HG02623 (cell line): ENCODE results near the gene CLEC9A.
"Not testable (repeated sequence)": the region's sequence is repeated elsewhere in the genome, so short reads cannot be mapped to it uniquely, and the experiment has no call there.

Experiments used
- ATAC-seq: cut with Tn5 transposase; IDR thresholded peaks from one replicate; pipeline ENCODE4 v1.9.1; 2021; ENCODE audit warnings: moderate library complexity; ENCODE audit not compliant: unreplicated experiment

CLEC9A gene

DNA sequence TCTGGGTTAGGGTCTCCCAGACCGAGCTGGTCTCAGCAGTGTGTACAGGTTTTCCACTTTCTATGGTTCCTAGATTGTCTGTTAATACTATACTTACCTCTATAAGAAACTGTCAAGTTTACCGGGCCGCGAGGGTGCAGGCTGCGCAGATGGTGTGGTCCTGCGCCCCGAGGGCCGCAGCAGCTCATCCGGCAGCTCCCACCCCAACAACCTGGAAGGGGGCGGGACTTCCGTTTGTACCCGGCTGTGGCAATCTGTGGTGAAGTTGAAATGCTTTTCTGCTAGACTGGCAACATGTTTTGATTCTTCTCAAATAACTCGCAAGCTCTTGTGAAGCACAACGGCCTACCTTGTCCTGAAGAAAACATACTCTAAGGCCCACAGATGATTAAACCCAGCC lies at the start of gene CLEC9A:
Gene CLEC9A, plus strand, starts transcription at position 237 of the 400 bp plus-strand sequence. CDS start 22,006 bp downstream, outside the sequence.
- ATAC-seq = no peak

DNA sequence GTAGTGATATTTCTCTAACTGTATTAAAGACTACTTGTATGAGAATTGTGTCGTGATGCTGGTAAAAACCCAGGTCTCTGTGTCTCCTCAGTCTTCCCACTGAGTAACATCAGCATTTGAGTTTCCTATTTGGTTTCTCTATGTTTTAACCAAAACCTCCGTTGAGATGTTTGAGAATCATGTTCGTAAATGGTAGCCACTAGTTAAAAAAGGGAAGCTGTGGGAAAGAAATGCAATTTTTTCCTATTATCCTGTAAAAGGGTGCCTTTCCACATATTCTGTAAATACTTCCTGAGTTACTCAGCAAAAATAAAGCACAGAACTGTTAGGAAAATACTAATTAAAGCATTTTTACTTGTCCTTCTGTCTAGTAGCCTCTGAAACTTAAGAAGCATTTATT lies 38.6 kb upstream of the CLEC9A start:
- no peak for ATAC-seq

DNA sequence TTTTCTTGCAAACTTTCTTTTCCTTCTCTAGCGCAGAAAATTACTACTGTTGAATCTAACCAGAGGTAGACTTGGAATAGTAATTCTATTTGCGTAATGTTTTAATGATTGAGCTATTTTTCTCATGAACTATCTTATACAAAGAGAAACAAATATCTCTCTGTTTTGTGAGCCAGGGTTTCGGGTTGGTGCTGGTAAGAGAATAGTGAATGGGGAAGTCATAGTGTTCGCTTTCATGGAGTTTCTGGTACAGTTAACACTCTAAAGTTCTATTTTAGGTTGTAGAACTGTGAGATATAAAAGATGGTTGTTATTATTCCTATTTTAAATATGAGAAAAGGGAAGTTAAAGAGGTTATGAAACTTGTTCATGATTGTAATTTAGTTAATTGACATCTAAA lies 38.2 kb upstream of the CLEC9A start:
- ATAC-seq = no peak

DNA sequence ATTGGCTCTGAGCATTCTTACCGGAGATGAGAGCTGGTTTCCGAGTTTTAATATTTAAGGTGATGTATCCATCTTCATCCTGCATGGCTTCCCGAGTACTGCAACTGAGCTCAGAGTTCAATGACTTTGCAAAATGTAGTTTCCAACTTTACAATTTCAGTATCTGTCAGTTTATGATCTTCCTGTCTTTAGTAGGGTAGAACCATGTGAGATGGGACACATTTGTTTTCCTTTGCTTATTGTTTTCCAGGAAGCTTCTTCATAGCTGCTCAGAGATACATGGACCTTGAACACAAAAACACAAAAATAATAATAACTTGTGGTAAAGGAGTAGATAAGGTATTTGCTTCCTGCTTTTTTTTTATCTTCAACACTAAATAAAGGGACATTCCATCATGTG lies 31.5 kb upstream of the CLEC9A start, which contains the start of gene CLEC1B:
Gene CLEC1B, minus strand, starts transcription at position 106 of the 400 bp plus-strand sequence. Its CDS starts 21 bp downstream, at position 85.
- ATAC-seq = no peak

DNA sequence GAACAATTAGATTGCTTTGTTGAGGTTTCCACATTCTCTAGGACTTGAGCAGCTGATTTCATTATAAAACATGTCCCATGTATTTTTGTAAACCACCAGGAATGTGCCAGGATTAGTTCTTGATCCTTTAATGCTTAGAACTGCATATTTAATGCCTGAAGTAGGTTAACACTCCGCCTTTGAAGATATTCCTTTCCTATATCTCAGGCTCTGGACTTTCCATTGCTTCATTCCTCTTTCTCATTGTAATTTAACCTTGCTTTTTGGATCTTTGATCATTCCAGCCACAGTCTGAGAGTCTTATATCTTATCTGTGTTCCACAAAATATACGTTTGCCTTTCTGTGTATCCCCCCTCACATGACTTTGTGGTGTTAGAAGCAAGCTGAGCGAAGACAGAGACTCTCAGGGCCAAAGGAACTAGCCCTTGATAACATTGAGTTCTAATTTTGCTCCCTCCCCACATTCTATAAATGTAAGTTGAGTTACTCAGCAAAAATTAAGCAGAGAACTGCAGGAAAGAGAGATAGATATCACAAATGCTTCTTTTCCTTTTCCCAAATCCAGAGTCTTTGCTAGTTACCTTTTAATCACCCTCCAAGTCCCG lies 29.2 kb upstream of the CLEC9A start:
- ATAC-seq = no peak

DNA sequence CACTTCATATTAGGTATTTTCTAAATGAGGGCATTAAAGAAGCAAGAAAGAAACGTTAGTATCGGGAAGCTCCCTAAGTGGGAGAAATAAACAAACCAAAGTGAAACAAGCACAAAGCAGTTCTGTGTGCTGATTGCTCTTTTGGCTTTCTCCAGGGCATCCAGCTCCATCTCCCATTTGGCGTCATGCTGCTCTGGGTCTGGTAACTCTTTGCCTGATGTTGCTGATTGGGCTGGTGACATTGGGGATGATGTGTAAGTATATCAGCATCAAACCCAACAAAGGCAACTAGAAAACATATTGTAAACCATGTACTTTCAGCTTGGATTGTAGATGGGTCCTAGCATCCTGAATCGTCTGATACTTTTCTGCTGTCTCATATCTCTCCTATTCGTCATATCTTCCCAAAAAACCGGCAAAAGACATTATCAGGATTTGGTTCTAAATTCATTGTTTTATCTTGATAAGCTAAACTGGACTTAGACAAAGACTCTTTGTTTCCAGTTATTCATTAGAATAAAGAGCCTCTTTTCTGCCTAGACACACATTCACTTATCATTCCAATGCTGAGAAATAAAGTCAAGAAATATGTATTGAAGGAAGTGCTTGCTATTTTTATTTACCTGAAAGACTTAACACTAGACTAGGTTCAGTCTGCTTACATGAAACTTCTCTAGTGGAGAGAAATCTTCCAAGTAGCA lies 17.7 kb upstream of the CLEC9A start:
- ATAC-seq = no peak

DNA sequence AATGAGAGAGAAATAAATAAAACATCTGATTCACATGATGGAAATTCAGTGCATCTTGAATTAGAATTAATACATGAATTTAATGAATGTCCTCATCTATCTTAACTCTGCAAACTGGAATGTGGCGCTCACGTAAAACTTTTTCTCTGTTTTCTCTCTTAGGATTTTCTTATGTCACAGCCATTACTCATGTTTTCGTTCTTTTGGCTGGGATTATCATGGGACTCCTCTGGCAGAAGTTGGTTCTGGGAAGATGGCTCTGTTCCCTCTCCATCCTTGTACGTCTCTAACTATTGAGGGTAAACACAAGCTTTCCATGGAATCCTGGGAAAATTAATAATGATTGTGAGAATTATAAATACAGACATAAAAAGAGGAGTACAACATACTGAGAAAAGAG lies 15.0 kb upstream of the CLEC9A start:
- ATAC-seq = no peak

DNA sequence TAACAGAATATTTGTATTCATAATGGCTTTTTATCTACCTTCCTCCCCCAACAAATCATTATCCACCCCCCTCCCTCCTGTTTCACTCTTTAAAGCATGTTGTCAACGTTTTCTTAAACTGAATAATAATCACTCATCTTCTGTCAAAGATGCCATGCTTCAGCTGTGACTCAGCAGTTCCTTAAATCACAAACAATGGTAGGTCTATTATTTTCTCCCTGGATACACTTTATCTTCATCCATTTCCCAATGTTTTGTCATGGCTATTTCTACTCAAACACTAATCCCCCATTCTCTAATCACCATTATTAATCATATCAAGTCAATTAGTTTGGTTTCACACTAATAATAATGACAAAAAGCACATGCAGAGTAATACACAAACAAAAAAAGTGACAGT lies 13.6 kb upstream of the CLEC9A start:
- ATAC-seq = no peak

DNA sequence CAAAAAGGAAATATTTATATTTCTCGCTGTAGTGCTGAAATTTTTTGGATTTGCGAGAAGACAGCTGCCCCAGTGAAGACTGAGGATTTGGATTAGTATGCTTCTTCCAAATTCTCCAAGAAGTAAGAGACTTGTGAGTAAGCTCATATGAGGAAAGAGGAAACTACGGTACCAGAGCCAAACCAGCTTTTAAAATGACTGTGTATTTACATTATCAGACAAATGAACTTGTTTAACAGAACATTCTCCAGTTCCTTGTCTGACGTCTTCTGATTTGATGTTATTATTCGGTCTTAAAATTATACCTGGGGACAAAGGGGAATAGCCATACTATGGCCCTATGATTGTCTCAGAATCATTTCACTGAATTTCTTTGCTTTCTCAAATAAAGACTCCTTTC lies 12.1 kb upstream of the CLEC9A start:
- no peak for ATAC-seq

DNA sequence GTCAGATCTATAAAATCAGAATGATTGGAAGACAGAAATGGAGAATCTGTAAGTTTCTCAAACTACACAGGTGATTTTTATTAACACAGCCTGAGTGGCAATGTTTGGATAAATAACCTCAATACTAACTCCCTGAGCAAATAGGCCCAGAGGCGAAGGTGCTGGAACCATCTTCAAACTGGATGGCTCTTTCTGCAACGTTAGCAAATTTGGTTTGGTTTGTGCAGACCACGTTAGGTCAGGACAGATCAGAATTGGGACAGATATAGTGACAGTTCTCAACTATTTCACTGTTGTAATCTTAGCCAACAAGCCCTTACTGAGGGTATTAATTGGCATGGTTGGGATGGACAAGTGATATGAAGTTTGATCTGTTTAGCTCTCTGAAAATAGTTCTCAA lies 9.1 kb upstream of the CLEC9A start:
- no peak for ATAC-seq

DNA sequence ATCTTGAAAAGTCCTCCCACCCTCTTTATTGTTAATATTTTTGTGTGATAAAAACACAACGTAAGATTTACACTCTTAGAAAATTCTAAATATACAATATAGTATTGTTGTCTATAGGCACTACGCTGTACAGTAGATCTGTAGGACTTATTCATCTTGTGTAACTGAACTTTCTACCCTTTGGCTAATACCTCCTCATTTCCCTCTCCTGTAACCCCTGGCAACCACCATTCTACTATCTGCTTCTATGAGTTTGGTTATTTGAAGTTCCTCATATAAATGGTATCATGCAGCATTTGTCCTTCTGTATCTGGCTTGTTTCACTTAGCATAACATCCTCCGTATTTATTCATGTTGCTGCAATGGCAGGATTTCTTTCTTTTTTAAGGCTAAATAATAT lies 5.2 kb upstream of the CLEC9A start:
- ATAC-seq = no peak

DNA sequence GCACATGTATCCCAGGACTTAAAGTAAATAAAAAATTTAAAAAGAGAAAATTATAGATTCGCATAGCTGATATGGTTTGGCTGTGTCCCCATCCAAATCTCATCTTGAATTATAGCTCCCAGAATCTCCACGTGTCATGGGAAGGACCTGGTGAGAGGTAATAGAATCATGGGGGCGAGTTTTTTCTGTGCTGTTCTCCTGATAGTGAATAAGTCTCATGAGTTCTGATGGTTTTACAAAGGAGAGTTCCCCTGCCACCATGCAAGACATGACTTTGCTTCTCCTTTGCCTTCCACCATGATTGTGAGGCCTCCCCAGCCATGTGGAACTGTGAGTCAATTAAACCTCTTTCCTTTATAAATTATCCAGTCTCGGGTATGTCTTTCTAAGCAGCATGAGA lies 3.8 kb upstream of the CLEC9A start:
- ATAC-seq = not testable (repeated sequence)

DNA sequence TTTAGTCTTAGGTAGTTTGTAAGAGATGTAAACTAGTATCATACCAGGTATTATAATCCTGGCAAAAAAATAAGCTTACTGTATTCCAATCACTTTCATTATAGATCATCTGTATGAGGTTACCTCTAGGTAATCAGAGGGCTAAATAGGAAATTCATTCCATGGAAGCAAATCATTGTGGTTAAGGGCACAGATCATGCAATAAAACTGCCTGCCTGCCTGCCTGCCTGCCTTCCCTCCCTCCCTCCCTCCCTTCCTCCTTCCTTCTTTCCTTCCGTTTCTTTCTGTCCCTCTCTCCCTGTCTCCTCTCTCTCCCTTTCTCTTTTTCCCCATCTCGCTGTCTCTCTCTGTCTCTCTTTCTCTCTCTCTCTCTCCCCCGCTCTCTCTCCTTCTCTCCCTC lies 3.2 kb upstream of the CLEC9A start:
- no peak for ATAC-seq

DNA sequence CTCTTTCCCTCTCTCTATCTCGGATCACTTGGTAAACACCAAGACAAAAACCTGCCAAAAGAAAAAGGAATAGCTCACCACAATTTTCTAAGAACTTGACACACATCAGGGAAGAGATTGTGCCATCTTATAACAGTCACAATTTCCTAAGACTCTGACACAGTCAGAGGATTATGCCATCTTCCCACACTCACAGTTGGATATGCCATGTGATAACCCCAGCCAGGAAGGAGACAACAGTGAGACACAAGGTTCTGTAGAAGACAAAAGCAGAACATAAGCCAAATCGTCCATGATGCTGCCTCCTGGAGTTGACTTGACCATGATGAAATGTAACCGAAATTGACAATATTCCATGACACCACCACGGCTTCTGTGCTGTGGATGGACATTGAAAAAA lies 2.8 kb upstream of the CLEC9A start:
- ATAC-seq = no peak

DNA sequence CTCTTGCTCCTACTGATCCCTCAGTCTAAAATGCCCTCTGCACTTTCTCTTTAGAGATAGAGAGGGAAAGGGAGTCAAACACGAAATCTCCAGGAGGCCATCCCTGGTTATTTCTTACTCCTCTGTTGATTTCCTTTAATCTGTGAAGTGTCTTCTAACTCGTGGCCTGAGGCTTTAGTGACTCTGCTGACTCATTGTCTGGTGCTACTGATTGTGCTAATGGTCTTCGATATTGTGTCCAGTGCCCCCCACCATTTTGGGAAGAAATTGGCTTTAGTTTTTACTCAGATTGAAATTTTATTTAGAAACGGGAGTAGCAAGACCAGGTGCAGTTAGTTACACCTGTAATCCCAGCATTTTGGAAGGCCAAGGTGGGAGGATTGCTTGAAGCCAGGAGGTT lies 839 bp downstream of the CLEC9A start:
- ATAC-seq = no peak

DNA sequence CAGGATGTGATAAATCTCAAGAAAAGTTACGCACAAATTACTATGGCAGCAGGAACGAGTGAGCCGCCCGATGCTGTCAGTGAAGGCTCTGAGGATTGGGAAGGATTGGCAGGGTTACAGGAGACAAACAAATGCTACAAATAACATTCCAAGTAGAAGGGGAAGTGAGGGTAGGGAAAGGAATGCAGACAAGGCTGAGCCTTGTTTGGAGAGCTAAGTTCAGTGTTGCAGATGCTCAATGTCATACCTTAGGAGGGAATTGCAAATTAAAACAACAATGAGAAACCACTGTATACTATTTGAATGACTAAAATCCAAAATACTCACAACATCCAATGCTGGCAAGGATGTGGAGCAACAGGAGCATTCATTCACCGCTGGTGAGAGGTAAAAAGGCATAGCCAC lies 1.3 kb downstream of the CLEC9A start:
- ATAC-seq = no peak

DNA sequence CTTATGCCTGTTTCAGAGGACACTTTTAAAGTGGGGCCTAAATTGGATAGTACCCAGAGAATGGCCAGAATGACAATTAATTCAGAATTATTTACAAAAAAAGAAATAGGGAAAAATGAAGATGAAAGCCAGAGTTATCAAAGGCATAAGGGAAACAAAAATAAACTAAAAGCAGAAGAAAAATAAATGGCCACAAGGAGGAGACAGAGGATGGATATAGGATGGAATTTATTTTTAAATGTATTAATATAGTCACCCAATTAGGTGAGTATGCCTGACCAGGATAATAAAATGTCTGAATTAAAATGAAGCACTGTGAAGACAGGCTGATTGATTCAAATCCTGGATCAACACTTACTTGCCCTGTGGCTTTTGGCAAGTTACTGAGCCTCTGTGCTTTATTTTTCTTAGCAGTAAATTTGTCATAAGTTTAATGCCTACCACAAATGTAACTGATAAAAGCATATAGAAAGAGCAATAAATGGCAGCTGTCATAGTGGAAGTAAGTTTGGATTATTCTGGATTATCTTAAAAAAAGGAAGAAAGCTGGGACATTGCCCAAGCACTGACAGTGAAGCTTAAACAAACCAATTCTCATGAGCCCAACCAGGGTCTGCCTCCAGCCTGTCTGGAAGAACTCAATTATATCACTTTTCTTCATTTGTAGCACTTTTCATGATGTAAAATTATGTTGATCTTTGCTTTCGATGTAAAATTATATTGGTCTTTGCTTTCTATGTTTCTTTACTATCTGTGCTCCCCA lies 3.5 kb downstream of the CLEC9A start:
- ATAC-seq = no peak

DNA sequence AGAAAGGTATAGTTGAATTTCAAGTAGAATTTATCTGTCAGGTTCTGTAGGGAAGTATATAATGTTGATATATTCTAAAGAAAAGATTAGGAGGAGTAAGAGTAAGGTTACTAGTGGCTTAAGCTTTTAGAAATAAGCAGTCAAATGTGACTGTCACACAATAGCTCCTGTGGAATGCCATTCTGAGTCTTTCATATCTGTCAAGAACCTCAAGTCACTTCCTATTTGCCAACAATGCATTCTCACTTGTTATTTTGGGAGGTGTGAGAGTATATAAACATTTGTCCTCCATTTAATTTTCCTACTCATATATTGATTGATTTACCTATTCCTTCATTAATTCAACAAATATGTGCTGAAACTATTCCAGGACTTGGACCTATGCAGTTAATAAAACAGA lies 11.7 kb downstream of the CLEC9A start:
- ATAC-seq = no peak

DNA sequence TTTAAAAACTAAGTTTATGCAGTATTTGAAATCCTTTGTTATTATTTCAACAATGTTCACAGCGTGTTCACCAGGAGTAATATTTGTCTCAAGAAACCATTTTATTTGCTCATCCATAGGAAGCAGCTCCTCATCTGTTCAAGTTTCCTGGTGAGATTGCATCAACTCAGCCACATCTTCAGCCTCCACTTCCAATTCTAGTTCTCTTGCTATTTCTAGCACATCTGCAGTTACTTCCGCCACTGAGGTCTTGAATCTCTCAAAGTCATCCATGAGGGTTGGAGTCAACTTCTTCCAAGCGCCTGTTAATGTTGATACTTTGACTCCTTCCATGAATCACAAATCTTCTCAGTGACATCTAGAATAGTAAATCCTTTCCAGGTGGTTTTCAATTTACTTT lies 18.0 kb downstream of the CLEC9A start:
- ATAC-seq = no peak

DNA sequence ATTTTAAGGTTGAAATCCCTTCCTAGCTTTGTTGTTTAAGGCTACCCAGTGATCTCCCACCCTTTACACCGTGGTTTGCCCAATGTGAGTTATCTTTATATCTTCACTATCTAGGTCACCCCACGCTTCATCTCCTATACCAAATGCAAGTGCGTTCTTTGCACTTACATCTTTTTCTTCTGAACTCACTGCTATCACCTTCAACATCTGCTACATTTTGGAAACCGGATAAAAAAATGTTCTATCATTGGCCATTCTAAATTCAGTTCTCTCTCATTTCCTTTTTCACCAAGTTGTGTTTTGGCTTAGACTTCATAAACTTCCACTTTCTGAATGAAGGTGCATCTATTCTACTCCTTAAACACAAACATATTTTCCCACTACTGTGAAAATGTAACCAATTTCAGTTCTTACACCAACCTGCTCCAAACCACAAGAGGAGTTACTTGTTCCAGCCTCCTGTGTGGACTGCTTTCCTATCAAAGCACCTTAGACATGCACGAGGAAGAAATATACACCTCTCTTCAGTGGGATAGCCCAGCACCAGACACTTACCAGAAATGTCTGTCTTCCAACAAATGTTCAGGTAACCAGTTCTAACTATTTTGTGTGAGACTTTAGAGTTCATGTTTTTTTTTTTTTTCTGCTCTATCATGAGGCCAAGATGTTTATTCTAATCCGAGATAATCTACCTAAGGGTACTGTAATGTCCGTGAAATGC lies 21.9 kb downstream of the CLEC9A start:
- ATAC-seq = no peak

DNA sequence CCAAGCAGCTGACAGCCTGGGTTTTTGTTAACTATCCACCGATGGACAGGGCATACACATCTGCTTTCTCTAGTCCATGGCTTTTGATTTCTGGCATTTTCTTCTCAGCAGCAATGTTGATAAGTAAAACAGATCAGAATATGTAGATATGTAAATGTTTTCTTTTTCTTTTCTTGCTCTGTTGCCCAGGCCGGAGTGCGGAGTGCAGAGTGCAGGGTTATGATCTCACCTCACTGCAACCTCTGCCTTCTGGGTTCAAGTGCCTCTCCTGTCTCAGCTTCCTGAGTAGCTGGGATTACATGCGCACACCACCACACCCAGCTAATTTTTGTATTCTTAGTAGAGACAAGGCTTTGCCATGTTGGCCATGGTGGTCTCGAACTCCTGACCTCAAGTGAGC lies 27.9 kb downstream of the CLEC9A start:
- no peak for ATAC-seq
